GM10266 (cell line): ENCODE results near the gene OCSTAMP.

Experiments
- DNase-seq: peaks from one replicate; pipeline ENCODE4 v3.0.0; 2012; ENCODE audit errors: extremely low spot score
- CTCF ChIP-seq: IDR thresholded peaks from 2 replicates; pipeline ENCODE4 v1.5.1; 2012; ENCODE audit warnings: mild to moderate bottlenecking, low read depth; ENCODE audit not compliant: control insufficient read depth, insufficient read depth; ENCODE audit errors: missing control alignments

The OCSTAMP gene

GRCh38 chr20:46501961-46502360 lies 48.5 kb downstream of the OCSTAMP start:
- DNase-seq, result no peak
- TF ChIP-seq CTCF, result no peak

GRCh38 chr20:46501337-46501942 lies 49.0 kb downstream of the OCSTAMP start:
- no peak for DNase-seq
- no peak for TF ChIP-seq CTCF

- no peak for TF ChIP-seq CTCF
- DNase-seq, result no peak
Observed at GRCh38 chr20:46494077-46494476, 56.4 kb downstream of the OCSTAMP start.

- no peak for DNase-seq
- no peak for TF ChIP-seq CTCF
Observed at GRCh38 chr20:46491354-46491753, 59.1 kb downstream of the OCSTAMP start.
